ENCODE results near the gene LDLRAD4.

LDLRAD4 gene

DNA sequence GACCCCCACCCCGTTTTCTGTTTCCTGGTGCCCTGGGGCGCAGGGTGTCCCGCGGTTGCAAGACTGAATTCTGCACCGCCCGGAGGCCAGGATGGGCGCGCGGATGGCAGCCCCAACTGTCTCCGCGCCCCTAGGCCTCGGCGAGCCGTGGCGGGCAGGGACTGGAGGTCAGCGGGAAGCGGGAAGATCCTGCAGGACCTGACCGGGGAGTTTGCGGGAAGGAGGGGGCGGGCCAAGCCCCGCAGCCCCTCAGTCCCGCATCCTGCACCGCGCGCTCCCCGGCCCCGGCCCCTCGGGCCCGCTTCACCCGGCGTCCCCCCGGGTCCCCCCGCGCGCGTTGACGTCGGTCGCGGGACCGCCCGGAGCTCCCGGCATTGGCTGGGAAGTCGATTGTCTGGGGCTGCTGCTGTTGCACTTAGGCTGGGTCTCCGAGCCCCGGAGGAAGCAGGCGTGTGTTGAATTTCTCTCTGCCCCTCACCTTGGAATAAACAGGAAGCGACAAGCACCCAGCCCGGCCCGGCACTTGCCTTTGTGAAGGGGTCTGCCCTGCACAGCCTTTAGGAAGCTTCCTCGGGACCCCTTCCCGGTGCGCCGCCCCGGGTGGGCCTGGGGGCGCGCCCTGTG lies at the start of gene LDLRAD4:
Gene LDLRAD4, plus strand, starts transcription at position 393 of the 624 bp plus-strand sequence.
- no peak for DNase-seq (ENCODE audit: low spot score)

DNA sequence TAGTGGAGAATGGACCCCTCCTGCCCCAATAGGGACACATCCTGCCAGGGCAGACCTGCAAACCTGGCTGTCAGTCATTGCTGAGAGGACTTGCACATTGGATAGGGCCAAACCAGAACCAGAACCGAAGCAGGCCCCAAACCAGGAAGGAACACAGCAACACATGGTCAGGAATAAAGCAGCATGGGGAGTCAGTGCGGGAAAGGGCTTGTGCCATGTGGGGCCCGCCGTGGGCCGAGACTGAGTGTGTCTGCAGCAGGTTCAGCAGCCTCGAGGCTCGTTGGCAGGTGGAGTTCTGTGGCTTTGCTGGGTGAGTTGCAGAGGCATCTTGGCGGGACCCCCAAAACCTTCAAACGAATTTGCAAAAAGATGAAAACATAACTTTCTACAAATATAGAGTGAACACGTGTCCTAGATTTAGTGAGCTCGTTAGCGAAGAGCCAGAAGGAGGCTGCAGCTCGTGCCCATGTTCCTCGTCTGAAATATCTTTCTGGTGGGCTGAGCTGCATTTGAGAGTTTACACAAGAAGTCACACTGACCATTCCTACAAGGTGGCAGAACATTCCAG lies 44.9 kb upstream of the LDLRAD4 start:
- no peak for DNase-seq (ENCODE audit: low spot score)

DNA sequence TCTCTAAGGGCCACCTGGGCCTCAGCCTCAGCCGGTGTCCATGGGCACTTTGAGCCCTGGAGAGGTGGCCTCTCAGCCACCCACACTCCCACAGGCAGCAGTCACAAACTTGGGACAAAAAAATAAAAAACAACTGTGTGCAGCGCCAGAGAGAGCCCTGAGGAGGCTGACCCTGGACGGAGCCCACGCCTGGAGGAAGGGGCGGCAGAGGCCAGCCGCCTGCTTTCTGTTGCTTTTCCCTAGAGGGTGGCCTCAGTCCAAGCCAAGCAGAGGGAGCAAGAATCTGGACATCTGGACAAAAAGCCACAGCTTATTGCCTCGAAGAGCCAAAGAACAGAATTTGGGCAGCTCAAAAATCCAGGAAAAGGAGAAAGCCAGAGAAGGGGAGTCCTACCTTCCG lies 43.3 kb upstream of the LDLRAD4 start:
- no peak for DNase-seq (ENCODE audit: low spot score)

DNA sequence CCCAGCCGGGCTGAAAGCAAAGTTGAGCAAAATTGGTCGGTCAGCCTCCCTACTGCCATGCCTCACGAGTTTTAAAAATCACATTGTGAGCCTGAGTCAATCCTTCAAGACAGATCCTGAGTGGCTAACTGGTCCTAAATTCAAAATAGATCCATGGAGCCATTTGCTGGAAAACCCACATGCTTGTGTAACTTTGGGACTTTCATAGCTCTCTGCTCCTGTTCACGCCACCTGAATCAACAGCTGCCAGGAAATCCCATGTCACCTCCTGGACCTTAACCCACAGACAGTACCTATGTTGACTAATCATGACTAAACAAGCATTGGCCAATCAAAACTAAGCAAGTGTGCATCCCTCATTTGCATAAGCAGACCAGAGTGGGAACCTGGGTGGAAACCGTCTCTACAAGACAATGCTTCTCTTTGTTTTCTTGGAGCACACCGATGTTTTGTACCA lies 42.8 kb upstream of the LDLRAD4 start:
- DNase-seq (ENCODE audit: low spot score) = no peak

DNA sequence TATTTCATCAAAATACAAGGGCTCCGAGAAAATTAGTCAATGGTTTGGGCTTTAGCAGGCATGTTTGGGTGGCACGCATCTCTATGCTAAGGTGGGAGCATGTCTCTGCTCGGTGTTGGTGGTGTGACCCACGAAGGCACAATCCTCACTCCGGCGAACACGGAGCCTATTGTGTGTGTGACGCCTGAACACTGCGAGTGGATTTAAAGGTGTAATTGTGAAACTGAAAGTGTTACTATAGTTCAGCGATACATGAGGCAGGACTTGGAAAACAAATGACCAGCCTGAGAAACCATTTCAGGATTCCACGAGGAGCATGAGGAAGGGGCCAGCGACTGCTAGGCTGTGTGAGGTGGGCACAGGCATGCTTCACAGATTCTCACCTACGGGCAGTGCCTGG lies 41.7 kb upstream of the LDLRAD4 start:
- DNase-seq (ENCODE audit: low spot score) = no peak

DNA sequence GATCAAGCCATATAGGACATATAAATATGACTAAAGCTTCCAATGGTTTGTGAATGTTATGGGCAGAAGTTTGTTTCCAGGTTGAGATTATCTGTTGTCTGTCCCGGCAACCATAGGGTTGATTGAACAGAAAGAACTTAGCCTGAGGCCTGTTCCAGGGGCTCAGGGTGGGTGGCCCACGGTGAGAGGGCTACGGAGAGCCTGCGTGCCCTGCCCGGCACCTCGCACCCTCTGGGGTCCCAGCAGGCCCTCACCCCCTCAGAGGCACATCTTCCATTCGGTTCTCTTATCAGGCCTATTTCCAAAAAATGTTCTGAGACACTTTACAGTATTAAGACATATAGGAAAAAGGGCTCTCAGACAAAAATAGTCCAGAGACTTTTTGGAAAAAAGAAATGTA lies 40.4 kb upstream of the LDLRAD4 start:
- DNase-seq (ENCODE audit: low spot score) = no peak

DNA sequence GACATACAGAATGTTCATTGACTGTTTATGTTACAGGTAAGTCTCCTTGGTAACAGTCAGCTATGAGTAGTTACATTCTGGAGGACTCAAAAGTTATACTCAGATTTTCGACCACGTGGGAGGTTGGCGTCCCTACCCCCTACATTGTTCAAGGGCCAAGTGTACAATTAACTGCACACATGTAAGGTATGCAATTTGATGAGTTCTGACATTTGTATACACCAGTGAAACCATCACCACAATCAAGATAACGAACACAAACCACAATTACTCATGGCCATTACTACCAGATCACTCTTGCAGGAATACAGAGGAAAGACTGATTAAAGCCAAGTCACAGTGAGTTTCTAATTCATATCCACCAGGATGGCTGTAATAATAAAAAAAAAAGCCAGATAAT lies 39.6 kb upstream of the LDLRAD4 start:
- no peak for DNase-seq (ENCODE audit: low spot score)

DNA sequence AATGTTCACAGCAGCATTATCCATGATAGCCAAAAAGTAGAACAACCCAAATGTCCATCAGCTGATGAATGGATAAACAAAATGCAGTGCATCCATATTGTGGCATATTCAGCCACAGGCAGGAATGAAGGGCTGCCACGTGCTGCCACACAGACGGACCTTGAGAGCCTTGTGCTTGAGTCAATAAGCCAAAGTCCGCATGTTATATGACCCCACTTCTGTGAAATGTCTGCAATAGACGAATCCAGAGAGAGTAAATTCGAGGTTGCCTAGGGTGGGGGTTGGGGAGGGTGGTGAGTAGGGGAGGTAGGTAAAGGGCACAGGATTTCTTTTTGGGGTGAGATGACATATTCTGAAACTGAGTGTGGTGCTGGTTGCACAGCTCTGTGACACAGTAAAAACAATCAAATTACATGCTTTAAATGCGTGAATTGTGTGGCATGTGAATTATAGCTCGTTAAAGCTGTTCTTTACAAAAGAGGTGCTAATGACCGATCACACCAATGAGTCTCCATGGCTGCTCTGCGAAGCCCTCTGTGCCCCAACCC lies 38.9 kb upstream of the LDLRAD4 start:
- no peak for DNase-seq (ENCODE audit: low spot score)

DNA sequence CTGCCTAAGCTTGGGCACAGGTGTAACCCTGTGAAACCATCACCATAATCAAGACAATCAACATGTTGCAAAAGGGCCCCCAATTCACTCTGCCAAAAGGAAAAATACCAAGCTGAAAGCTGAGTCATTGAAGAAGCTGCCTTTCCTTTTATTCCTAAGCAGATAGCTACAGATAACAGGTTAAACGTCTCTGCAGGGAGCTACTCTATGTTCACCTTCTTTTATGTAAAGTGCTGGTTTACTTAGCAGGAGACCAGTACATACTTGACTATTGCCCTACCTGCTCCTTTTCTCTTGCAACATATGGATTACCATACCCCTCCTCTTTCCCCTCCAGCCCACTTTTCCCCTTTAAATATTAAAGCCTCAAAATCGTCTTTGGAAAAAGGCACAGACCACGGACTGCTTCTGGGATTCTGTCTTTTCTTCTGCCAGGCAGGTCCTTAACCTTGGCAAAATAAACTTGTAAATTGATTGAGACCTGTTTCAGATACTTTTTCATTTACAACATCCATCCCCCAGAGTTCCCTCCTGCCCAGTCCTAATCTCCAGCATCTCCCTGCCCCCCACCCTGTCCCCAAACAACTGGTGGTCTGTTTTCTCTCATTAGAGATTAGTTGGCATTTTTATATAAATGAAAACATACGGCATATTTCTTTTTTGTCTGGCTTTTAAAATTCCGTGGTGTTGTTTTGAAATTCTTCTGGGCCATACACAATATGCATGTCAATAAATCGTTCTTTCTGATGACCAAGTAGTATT lies 37.8 kb upstream of the LDLRAD4 start:
- DNase-seq (ENCODE audit: low spot score) = no peak

DNA sequence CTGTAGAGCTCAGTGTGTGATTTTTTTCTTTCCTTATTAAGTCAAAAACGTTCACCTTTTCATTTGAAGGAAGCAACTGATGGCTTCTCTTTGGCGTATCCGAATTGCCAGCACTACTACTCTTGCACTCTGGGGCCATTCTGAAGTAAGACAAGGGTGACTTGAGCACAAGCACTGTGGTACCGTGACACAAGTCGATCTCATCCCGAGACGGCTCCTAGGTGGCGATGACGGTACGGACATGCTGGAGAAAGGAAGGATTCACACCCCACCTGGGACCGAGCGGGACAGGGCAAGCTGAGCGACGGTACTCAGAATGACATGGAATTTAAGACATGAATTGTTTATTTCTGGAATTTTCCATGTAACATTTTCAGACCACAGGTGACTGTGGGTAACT lies 36.8 kb upstream of the LDLRAD4 start:
- no peak for DNase-seq (ENCODE audit: low spot score)

DNA sequence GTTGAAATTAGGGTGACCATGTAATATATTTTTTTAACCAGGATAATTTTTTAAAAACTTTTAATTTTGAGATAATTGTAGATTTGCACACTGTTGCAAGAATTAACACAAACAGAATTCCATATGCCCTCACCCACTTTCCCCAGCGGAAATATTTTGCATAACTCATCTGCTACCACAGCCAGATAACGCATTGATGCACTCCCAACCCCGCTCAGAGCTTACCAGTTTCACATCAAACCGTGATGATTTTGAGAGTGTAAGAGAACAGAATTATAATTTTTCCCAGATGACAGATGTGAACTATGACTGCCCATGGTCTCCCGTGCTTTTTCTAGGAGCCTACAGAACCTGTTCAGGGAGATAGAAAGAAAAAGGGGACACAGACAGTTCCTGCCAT lies 35.2 kb upstream of the LDLRAD4 start:
- no peak for DNase-seq (ENCODE audit: low spot score)

DNA sequence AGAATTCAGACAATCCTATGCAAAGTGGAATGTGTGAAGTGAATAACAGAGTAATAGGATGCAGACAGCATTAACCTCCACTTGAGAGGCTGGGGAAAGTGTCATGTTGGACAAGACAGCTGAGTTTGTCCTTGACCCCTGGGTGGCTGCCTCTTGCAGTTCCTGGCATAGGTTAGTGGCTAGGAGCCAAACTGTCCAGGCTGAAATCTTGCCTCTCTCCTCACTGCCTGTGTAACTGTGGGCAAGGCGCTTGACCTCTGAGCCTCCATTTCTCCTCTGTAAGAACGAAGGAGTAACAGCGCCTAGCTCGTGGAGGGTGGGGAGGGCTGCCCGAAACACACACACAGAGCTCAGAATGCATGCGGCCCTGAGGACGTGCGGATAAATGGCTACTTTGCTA lies 34.8 kb upstream of the LDLRAD4 start:
- DNase-seq (ENCODE audit: low spot score) = no peak

DNA sequence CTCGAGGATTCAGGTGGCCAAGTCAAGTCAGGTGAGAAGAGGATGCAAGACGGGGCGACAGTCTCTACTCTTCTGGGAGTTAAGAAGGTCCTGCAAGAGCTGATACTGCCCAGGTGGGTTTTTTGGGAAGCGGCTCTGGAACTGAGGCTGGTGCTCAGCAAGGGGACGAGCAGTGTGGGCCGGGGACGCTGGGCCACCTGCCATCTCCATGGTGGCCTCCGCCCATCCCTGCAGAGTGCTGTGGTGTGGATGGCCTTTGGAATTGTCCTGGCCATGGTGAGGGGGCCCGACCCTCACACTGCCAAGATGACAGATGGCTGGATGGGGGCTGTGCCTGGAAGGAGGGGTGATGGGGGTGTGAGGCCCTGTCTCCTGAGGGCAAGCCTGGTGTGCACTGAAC lies 34.2 kb upstream of the LDLRAD4 start:
- DNase-seq (ENCODE audit: low spot score) = no peak

DNA sequence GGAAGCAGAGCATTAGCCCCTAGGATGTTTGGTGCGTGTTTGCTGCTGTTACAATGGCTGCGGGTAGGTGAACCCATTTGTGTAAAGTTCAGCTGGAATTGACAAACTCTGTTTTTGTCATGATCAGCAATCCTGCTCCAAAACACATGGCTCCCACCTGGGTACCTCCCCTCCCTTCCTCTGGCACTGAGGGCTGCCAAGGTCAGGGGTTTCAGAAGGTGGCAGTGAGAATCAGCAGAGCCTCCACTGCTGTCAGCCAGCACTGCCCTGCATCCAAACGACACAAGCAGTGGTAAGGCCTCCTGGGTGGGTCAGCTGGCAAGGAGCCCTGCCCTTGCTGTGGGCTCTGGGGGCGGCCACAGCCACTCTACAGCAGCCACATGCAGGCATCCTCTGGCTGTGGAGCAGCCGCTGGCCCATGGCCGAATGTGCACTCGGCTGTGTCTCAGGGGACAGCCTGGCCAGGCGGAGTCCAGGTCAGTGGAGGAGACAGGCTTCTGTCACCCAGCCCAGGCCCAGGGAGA lies 32.8 kb upstream of the LDLRAD4 start:
- no peak for DNase-seq (ENCODE audit: low spot score)

DNA sequence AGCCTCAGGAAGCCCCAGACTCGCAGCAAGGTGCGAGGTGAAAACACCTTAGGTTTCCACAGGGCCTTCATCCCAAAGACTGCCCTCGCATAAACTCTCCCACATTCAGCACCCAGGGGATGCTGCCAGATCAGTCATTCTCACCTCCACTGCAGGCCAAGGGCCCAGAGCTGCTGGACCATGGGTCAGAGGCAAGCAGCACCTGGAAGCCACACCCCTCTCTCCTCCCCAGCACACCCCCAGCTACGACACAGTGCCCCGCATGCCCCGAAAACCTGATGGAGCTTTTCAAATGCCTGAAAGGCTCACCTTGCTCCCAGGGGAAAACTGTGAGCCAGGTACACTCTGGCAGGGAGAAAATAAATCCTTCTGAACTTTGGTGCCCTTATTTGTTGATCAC lies 31.9 kb upstream of the LDLRAD4 start:
- no peak for DNase-seq (ENCODE audit: low spot score)

DNA sequence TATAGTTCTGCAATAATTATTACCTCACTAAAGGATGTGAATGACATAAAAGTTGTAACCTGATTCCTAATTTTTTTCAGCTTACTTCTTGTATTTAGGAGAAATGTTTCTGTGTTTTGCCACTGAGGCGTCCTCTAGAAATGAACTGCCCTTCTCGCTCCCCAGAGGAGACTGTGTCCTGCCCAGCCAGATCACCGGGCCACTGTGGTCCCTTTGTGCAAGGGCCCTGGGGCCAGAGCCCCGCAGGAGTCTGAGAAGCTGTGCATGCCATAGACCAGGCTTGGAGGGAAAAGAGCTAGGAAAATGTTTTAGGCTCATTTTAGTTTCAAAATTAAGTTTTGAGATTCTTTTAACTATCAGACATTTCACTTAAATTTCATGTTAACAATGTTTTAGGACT lies 31.1 kb upstream of the LDLRAD4 start:
- no peak for DNase-seq (ENCODE audit: low spot score)

DNA sequence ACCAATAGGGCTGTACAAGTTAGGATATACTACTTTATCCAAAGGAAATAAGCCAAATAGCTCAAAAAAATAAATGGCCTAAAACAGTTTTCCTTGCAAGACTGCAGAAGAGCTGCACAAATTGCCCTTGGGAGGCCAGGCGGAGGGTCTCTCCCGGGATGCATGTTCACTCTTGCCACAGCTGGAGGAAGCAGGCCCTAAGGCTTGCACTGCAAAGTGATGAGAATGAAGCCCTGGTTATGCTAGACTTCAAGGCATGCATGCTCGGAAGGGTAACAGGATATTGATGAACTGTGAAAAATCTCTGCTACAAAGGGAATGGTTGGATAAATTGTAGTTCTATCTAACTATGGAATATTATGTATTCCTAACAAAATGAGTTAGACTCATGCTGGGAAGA lies 27.5 kb upstream of the LDLRAD4 start:
- no peak for DNase-seq (ENCODE audit: low spot score)

DNA sequence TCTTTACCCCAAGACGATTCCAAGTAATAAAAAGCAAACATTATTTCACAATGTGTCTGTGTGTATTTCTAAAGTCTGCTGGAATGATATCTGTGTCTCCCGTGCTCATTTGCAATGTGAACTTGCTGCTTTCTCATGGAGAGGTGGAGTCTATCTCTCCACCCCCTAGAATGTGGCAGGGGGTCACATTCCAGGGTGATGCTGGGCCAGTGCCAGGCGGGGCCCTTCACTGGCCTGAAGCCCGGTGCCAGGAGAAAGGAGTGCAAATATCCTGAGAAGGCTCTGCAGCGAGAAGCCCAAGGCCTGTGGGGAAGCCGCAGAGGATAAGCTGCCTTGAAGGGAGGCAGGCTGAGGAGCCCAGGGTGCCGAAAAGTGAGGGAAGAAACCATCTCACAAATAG lies 26.8 kb upstream of the LDLRAD4 start:
- no peak for DNase-seq (ENCODE audit: low spot score)

DNA sequence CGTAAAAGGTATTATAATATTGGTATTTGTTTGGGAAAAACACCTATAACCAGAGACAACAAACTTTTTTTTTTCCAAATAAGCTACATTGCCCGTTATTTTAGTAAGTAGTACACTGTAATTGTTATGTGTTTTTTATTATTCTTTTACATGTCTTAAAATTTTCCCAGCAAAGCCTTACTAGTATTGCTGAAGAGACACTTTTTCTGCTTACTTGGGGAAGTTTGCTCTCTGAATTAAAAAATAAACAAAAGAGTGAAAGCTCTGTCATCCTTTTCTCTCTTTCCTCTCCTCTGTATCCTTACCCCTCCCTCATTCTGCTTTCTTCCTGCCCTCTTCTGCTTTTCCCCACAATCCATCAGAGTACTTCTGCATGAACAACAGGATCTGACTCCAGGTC lies 25.6 kb upstream of the LDLRAD4 start:
- DNase-seq (ENCODE audit: low spot score) = no peak

DNA sequence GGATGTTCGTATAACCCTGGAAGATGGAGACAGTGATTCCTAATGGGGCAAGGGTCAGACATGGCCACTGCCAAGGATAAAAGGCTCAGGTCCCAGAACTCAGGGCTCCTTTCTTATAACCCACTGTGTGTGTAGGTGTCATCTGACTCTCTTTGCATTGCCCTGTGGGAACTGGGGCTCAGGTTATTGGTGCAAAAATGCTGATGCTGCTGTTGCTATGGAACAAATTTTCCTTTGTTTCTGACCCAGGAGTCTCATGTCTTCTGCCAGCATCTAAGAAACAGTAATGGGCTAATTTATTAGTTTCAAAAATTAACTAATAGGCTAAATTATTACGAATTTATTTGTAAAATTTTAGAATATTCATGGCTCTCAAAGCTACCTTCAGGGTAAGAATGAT lies 24.3 kb upstream of the LDLRAD4 start:
- DNase-seq (ENCODE audit: low spot score) = no peak

DNA sequence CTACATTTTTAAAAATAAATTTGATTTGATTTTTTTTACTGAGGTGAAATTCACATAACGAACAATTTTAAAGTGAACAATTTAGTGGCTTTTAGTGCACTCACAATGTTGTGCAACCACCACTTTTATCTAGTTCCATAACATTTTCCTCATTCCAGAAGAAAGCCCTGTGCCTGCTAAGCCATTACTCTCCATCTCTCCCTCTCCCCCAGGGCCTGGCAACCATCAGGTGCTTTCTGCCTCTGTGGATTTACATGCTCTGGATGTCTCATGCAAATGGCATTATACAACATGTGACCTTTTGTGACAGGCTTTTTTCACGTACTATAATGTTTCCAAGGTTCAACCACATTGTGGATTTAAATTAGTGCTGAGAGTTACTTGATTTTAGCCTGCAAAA lies 19.9 kb upstream of the LDLRAD4 start:
- no peak for DNase-seq (ENCODE audit: low spot score)

DNA sequence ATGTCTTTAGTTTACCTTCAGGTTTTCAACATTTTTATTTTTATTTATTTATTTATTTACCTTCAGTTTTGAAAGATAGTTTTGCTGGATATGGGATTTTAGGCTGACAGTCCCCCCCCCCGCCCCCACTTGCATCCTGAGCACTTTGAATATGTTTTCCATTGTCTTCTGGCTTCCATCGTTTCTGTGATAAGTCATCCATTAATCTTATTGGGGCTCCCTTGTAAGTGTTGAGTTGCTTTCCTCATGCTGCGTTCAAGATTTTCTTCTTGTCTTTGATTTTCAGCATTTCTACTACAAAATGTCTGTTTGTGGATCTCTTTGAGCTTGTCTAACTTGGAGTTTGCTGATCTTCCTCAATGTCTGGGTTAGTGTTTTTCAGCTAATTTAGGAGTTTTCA lies 19.4 kb upstream of the LDLRAD4 start:
- DNase-seq (ENCODE audit: low spot score) = no peak

DNA sequence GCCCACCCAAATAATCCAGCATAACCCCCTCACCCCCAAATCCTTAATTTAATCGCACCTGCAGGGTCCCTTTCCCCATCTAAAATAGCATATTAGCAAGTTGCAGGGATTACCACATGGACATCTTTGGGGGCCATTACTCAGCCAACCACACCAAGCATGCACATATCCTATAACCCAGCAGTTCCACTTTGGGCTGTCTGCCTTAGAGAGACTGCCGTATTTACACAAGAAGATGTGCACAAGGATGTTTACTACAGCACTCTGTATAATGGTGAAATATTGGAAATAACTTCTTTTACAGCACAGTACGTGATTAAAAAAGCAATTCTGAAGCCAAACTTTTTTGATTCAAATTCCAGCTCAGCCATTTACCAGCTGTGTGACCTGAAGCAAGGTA lies 17.3 kb upstream of the LDLRAD4 start:
- no peak for DNase-seq (ENCODE audit: low spot score)

Data from germinal center (tissue), 1 donor.